AG09319 (cell line): ENCODE measurements around the gene DUOXA1.
"Not testable (repeated sequence)": the region's sequence is repeated elsewhere in the genome, so short reads cannot be mapped to it uniquely, and the experiment has no call there.

Experiments used
- DNase-seq: peaks from one replicate; pipeline ENCODE4 v3.0.0-alpha.2; 2010; ENCODE audit warnings: low read depth; ENCODE audit errors: extremely low read depth
- TF ChIP-seq, protein P1 (sequence below): IDR thresholded peaks from 2 replicates; pipeline ENCODE4 v1.5.1; 2011; ENCODE audit warnings: low read depth, mild to moderate bottlenecking, inconsistent platforms, low read length, moderate library complexity

Gene DUOXA1

GRCh38 chr15:45106002-45106790, 23.5 kb downstream of the DUOXA1 start:
- DNase-seq = no peak
- TF ChIP-seq, protein P1, sequence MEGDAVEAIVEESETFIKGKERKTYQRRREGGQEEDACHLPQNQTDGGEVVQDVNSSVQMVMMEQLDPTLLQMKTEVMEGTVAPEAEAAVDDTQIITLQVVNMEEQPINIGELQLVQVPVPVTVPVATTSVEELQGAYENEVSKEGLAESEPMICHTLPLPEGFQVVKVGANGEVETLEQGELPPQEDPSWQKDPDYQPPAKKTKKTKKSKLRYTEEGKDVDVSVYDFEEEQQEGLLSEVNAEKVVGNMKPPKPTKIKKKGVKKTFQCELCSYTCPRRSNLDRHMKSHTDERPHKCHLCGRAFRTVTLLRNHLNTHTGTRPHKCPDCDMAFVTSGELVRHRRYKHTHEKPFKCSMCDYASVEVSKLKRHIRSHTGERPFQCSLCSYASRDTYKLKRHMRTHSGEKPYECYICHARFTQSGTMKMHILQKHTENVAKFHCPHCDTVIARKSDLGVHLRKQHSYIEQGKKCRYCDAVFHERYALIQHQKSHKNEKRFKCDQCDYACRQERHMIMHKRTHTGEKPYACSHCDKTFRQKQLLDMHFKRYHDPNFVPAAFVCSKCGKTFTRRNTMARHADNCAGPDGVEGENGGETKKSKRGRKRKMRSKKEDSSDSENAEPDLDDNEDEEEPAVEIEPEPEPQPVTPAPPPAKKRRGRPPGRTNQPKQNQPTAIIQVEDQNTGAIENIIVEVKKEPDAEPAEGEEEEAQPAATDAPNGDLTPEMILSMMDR = no peak

DNA sequence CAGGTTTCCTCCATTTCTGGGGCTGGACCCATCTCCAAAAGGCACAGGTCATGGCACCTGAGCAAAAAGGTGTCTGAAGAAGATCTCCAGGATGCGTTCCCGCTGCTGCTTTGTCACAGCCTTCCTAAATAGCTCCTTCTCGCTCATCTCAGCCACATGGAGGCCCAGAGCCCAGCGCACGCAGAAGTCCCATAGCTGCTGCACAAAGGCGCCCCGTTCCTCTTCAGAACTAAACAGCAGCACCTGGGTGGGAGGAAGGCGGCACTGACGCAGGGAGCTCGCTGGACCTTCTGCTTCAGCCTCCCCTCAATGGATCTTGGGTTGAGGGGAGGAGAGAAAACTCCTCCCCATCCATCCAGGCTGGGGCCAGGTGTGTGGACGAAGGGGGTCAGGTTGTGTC, 24.1 kb downstream of the DUOXA1 start:
- DNase-seq = no peak
- TF ChIP-seq, protein P1 = no peak

GRCh38 chr15:45104170-45104569, 25.5 kb downstream of the DUOXA1 start:
- not testable (repeated sequence) for DNase-seq

DNA sequence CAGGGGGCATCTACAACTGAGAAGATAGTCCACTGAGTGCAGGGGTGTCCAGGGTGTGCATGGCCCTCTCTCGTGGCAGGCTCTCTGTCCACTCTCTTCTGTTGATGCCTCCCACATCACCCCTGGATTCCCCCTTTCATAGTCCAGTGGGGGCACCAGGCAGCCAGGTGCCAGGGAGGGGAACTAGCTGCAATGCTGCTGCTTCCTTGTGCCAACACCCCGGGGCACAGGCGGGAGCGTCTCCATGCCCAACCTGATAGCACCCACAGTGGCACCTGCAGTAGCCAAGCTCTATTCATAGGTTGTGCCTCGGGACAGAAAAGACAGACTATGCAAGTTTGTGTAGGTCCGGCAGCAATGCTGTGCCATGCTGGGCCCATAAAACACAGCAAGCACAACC, 27.5 kb downstream of the DUOXA1 start:
- TF ChIP-seq, protein P1 = no peak
- DNase-seq = no peak

GRCh38 chr15:45101749-45102148, 27.9 kb downstream of the DUOXA1 start:
- DNase-seq = no peak
- TF ChIP-seq, protein P1 = no peak

DNA sequence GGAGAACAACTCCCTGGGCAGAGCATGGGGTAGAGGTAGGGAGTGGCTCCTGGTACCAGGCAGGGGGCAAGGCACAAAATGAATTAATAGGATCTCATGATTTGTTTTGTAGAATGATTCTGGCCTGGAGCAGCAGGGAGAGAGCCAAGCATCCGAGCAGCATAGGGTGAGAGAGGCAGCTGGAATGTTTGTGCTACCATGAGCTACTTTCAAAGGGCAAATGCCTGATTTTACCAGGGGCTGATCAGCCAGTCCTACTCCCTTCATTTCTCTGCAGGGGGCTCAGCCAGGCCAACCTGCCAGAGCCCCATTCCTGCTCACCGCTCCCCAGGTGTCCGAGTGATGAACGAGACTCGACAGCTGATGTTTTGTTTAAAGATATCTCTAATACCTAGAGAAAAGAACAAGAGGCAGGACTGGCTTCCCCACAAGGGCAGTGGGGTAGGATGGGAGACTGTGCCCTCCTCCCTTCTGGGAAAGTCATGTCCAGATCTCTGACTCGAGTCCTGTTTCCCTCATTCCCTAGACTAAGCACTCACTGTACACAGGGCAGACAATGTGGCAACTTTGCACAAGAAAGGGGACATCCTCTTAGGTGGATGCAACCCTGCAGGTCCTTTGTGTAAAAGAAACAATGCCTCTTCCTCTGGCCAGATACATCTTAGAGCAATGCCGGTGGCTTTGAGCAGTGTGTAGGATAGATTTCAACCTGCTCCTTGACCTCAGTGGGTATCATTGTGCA, 28.6 kb downstream of the DUOXA1 start:
- no peak for DNase-seq
- TF ChIP-seq, protein P1 = no peak

DNA sequence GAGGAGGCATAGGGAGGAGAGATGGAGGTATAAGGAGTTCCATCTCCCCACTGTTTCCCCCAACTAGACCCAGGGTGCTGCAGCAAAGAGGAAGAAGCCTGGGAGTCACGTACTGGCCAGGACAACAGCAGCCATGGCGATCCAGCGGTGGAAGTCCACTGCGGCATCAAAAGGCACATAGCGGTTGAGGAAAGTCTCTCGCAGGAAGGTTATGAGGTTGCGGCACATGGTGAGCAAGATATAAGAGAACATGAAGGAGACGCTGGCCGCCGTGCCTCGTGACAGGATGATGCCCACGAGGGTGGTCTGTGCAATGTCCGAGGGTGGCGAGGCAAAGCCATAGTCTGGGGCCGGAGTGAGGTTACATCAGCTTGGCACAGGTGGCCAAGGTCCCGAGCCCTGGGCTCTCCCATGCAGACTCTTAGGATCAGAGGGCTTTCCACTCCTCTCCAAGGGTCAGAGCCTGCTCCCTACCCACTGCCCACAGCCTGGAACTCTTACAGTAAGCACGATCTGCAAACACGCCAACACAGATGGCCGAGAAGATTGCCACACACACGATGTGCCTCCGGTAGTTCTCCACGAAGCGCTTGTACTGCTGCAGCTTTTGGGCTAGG, 30.0 kb downstream of the DUOXA1 start:
- DNase-seq = no peak
- TF ChIP-seq, protein P1 = no peak
